Keratinocyte (primary cell): ENCODE results near the gene C3orf20. TPM values are rescaled to one million over a fixed set of nuclear protein-coding genes. Genes with fewer than 3 reads are reported as not detected.
"Not testable (repeated sequence)": the region's sequence is repeated elsewhere in the genome, so short reads cannot be mapped to it uniquely, and the experiment has no call there.

Experiments used
- DNase-seq: peaks from one replicate; pipeline ENCODE4 v3.0.0-alpha.2; 2011; ENCODE audit warnings: low read depth, missing footprints, low spot score
- FAIRE-seq: peaks from 2 replicates; lab custom pipeline; 2011; peaks lifted over from hg19 to GRCh38; lab: Jason Lieb, UNC
- H2AFZ ChIP-seq: 2 replicates; pipeline ENCODE4 v1.6.0; 2012; ENCODE audit warnings: low read length, control low read depth, inconsistent platforms; ENCODE audit not compliant: control insufficient read depth
- H3K27ac ChIP-seq: 2 replicates; pipeline ENCODE4 v1.5.1; 2011; ENCODE audit warnings: low read length; ENCODE audit not compliant: control insufficient read depth, insufficient read depth
- H3K27me3 ChIP-seq: 3 replicates; pipeline ENCODE4 v1.6.0; 2011; ENCODE audit warnings: low read length; ENCODE audit not compliant: control insufficient read depth, insufficient read depth; ENCODE audit errors: extremely low read depth
- H3K36me3 ChIP-seq, 2 experiments: 2 replicates in 1 of 2; 3 replicates in 1 of 2; pipeline ENCODE4 v1.5.1; 2011; ENCODE audit warnings: low read length in 2 of 2, mild to moderate bottlenecking in 1 of 2; ENCODE audit not compliant: control insufficient read depth in 2 of 2, insufficient read depth in 2 of 2; ENCODE audit errors: extremely low read depth in 1 of 2
- H3K4me1 ChIP-seq: 3 replicates; pipeline ENCODE4 v1.5.1; 2011; ENCODE audit warnings: low read length; ENCODE audit not compliant: control insufficient read depth, insufficient read depth; ENCODE audit errors: extremely low read depth
- H3K4me2 ChIP-seq: 3 replicates; pipeline ENCODE4 v1.6.0; 2011; ENCODE audit warnings: low read depth, low read length; ENCODE audit not compliant: control insufficient read depth, insufficient read depth; ENCODE audit errors: extremely low read depth
- H3K4me3 ChIP-seq, 3 experiments: fragments of 200-600 bp in 1 of 3; sonication (generic) in 1 of 3; 2 replicates in 2 of 3; 3 replicates in 1 of 3; pipeline ENCODE4 v1.5.1; 2011 to 2016; ENCODE audit warnings: low read length in 3 of 3, mild to moderate bottlenecking in 3 of 3, control low read depth in 2 of 3, inconsistent platforms in 1 of 3, low read depth in 1 of 3, mixed read lengths in 1 of 3, mixed run types in 1 of 3, moderate library complexity in 1 of 3; ENCODE audit not compliant: control insufficient read depth in 2 of 3, insufficient read depth in 2 of 3; ENCODE audit errors: extremely low read depth in 1 of 3
- H3K79me2 ChIP-seq: 2 replicates; pipeline ENCODE4 v1.6.0; 2012; ENCODE audit warnings: low read length; ENCODE audit not compliant: control insufficient read depth, insufficient read depth
- H3K9ac ChIP-seq: 3 replicates; pipeline ENCODE4 v1.6.0; 2011; ENCODE audit warnings: low read length; ENCODE audit not compliant: control insufficient read depth, insufficient read depth; ENCODE audit errors: extremely low read depth
- H3K9me1 ChIP-seq: 3 replicates; pipeline ENCODE4 v1.6.0; 2011; ENCODE audit warnings: low read length; ENCODE audit not compliant: control insufficient read depth, insufficient read depth; ENCODE audit errors: extremely low read depth
- H3K9me3 ChIP-seq: 2 replicates; pipeline ENCODE4 v1.5.1; 2012; ENCODE audit warnings: low read depth, low read length; ENCODE audit not compliant: control insufficient read depth
- H4K20me1 ChIP-seq: 3 replicates; pipeline ENCODE4 v1.6.0; 2011; ENCODE audit warnings: low read length; ENCODE audit not compliant: control insufficient read depth, insufficient read depth; ENCODE audit errors: extremely low read depth
- CTCF ChIP-seq, 3 experiments: IDR thresholded peaks in 1 of 3; conservative IDR thresholded peaks in 1 of 3; optimal IDR thresholded peaks in 1 of 3; 2 replicates in 2 of 3; 3 replicates in 1 of 3; pipeline versions ENCODE3 to v1.5.1; 2011; ENCODE audit warnings: low read length in 3 of 3, mild to moderate bottlenecking in 3 of 3, moderate library complexity in 2 of 3, control low read depth in 1 of 3, inconsistent platforms in 1 of 3; ENCODE audit not compliant: insufficient read depth in 2 of 3; ENCODE audit errors: extremely low read depth in 1 of 3
- EZH2 ChIP-seq: IDR thresholded peaks from one replicate; pipeline ENCODE4 v1.6.1; 2012; ENCODE audit warnings: inconsistent platforms, mild to moderate bottlenecking, low read length, moderate library complexity
- dilution Hi-C: fragments of 300-500 bp; cut with MboI; formaldehyde crosslinking; loops from one replicate; pipeline ENCODE4 v1.7.0; 2020; ENCODE audit warnings: low sequenced_read_pairs; ENCODE audit not compliant: extremely low pct_ligation_motif_present
- polyA plus RNA-seq, 5 experiments: library from polyadenylated mRNA; depleted of rRNA in 3 of 5; stranded (reverse) in 3 of 5; stranded (forward) in 1 of 5; unstranded in 1 of 5; fragments of >200 nt; gene quantifications; 1 replicate in 1 of 5; 2 replicates in 3 of 5; 3 replicates in 1 of 5; pipeline versions ENCODE4 v1.2.1 to v1.2.3, GENCODE V29; 2011 to 2012; ENCODE audit warnings: missing spikeins in 2 of 5, low read depth in 1 of 5, low replicate concordance in 1 of 5

C3orf20 gene
- polyA plus RNA-seq, 1 donor (not counting 4 experiments of a cell fraction or from before 2014, with no cell fraction given): not detected

- Histone ChIP-seq H2AFZ (no peak overlapping the region), H3K9me1 (no peaks in the 10 kb centered on the region), H3K4me3 (no peak overlapping the region), H3K9me3 (no peaks in the 10 kb centered on the region), H3K79me2 (peaks cover 22% of the 10 kb centered on the region), H3K4me1 (peaks cover 10% of the 10 kb centered on the region), H4K20me1 (no peaks in the 10 kb centered on the region), H3K36me3 (peaks cover 2 to 4% of the 10 kb centered on the region in 2 experiments), H3K27me3 (no peaks in the 10 kb centered on the region), H3K9ac (no peak overlapping the region), H3K27ac (no peak overlapping the region), H3K4me2 (peak overlapping the region; percentile 76)
- TF ChIP-seq CTCF (optimal IDR thresholded peaks at IDR 0.05 in 1 of 3, IDR thresholded peaks at IDR 0.05 in 1 of 3, conservative IDR thresholded peaks at IDR 0.05 in 1 of 3; ENCODE audit: extremely low read depth in 1 of 3, insufficient read depth in 2 of 3, low read length in 3 of 3): no peak
- no peak for TF ChIP-seq EZH2
- DNase-seq (no peak), FAIRE-seq (no peak)
- dilution Hi-C loops: no loop called here
These were observed 24.7 kb upstream of the C3orf20 start for GRCh38 chr3:14650193-14650592.

- Histone ChIP-seq H2AFZ (peak within 1 kb of the TSS; percentile 99), H3K9me3 (no peaks in the 10 kb centered on the region), H4K20me1 (no peaks in the 10 kb centered on the region), H3K27me3 (no peaks in the 10 kb centered on the region), H3K4me2 (peak within 1 kb of the TSS; percentile 89), H3K36me3 (peaks cover 6 to 8% of the 10 kb centered on the region in 2 experiments), H3K9ac (peak within 1 kb of the TSS; percentile 98), H3K27ac (peak within 1 kb of the TSS; percentile 95), H3K9me1 (no peaks in the 10 kb centered on the region), H3K4me3 (peak within 1 kb of the TSS; percentile 73 to 98 (median 75)), H3K4me1 (peaks cover 10% of the 10 kb centered on the region), H3K79me2 (peaks cover 22% of the 10 kb centered on the region)
- dilution Hi-C loops: no loop called here
- FAIRE-seq (peak; percentile 89), DNase-seq (peak; percentile 99)
- TF ChIP-seq EZH2: no peak
These were observed 23.3 kb upstream of the C3orf20 start, which contains the start of gene CCDC174 for GRCh38 chr3:14651440-14652251. Gene CCDC174, plus strand, starts transcription at chr3:14651762. Its CDS starts 75 bp downstream, at chr3:14651837.

DNA sequence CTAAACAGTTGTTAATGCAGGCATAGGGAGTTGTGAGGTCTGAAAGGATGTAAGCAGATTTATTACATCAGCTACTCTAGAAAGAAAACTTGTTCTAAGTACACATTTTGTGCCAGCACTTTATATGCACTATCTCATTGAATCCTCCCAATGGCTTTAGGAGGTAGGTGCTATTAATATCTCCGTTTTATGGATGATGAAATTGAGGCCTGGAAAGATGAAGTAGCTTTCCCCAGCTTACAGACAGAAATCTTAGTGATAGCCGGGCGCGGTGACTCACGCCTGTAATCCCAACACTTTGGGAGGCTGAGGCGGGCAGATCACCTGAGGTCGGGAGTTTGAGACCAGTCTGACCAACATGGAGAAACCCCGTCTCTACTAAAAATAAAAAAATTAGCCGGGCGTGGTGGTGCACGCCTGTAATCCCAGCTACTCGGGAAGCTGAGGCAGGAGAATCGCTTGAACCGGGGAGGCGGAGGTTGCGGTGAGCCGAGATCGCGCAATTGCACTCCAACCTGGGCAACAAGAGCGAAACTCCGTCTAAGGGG lies 22.5 kb upstream of the C3orf20 start:
- FAIRE-seq, DNase-seq, dilution Hi-C loops, H3K27me3 ChIP-seq, H4K20me1 ChIP-seq, H3K36me3 ChIP-seq, H3K9me1 ChIP-seq, H3K9me3 ChIP-seq: not testable (repeated sequence)
- peak overlapping the region; percentile 95 for H3K27ac ChIP-seq
- peaks cover 10% of the 10 kb centered on the region for H3K4me1 ChIP-seq
- H3K79me2 ChIP-seq: peaks cover 22% of the 10 kb centered on the region
- peak overlapping the region; percentile 99 for H2AFZ ChIP-seq
- H3K4me2 ChIP-seq: peak overlapping the region; percentile 89
- H3K4me3 ChIP-seq: peak overlapping the region; percentile 73 to 98 (median 75)
- peak overlapping the region; percentile 98 for H3K9ac ChIP-seq
